NT2/D1 (cell line): ENCODE results near the gene TTLL5.

Experiments
- DNase-seq: peaks from one replicate; pipeline ENCODE4 v3.0.0-alpha.2; 2011; ENCODE audit warnings: low read depth, low spot score
- H3K27me3 ChIP-seq: 2 replicates; pipeline ENCODE4 v1.6.0; 2011; ENCODE audit warnings: mild to moderate bottlenecking; ENCODE audit not compliant: insufficient read length, insufficient read depth
- H3K36me3 ChIP-seq: 2 replicates; pipeline ENCODE4 v1.6.1; 2011; ENCODE audit warnings: mild to moderate bottlenecking, low read length, mixed read lengths; ENCODE audit not compliant: insufficient read depth, insufficient read length
- H3K4me1 ChIP-seq: 2 replicates; pipeline ENCODE4 v1.5.1; 2011; ENCODE audit not compliant: insufficient read depth, insufficient read length
- H3K4me3 ChIP-seq: 2 replicates; pipeline ENCODE4 v1.5.1; 2011; ENCODE audit warnings: low read depth; ENCODE audit not compliant: insufficient read length
- H3K9ac ChIP-seq: 2 replicates; pipeline ENCODE4 v1.6.0; 2011; ENCODE audit warnings: low read depth; ENCODE audit not compliant: insufficient read length
- H3K9me3 ChIP-seq: 2 replicates; pipeline ENCODE4 v1.5.1; 2011; ENCODE audit warnings: mild to moderate bottlenecking, low read length; ENCODE audit not compliant: insufficient read depth
- SUZ12 ChIP-seq: IDR thresholded peaks from 2 replicates; pipeline ENCODE4 v1.6.1; 2011; ENCODE audit not compliant: insufficient read length, insufficient read depth; ENCODE audit errors: extremely low read depth
- YY1 ChIP-seq: IDR thresholded peaks from 2 replicates; pipeline ENCODE4 v1.6.1; 2011; ENCODE audit not compliant: insufficient read length, insufficient read depth
- ZNF274 ChIP-seq: IDR thresholded peaks from 2 replicates; pipeline ENCODE4 v1.6.1; 2011; ENCODE audit warnings: mild to moderate bottlenecking, low read depth, low read length

The TTLL5 gene

GRCh38 chr14:75859746-75860145, 198.7 kb downstream of the TTLL5 start:
- Histone ChIP-seq H3K36me3 (no peaks in the 10 kb centered on the region), H3K9ac (no peak overlapping the region), H3K27me3 (no peaks in the 10 kb centered on the region), H3K9me3 (no peaks in the 10 kb centered on the region), H3K4me1 (no peaks in the 10 kb centered on the region), H3K4me3 (no peak overlapping the region)
- no peak for TF ChIP-seq YY1
- TF ChIP-seq SUZ12: no peak
- no peak for TF ChIP-seq ZNF274
- no peak for DNase-seq

DNA sequence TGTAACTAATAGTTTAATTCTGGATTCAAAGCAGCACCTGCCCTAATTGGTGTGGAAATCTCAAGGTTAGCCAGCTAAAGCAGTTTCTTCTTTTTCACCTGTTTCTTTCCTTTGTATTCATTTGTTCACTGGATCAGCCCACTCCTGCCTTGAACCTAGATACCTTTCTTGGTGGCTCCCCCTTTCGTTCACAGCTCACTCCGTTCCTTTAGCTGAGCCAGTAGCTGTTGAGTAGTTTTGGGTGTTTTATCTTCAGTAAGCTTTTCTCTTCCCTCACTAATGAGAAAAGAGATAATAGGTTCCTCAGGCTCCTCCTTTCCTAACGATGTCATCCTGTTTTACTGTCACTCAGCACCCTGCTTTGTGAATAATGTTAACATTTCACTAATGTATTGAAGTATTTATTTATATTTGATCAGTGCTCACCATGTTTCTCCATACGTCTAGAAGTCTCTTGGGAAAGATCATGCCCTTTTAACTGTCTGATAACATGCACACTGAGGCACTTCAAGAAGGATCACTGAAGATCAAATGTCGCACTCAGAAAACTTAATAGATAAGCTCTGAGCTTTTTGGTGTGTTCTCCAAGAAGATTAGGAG, 199.6 kb downstream of the TTLL5 start:
- no peak overlapping the region for H3K4me3 ChIP-seq
- H3K4me1 ChIP-seq: no peaks in the 10 kb centered on the region
- no peak overlapping the region for H3K9ac ChIP-seq
- no peak for TF ChIP-seq ZNF274
- TF ChIP-seq YY1: no peak
- no peak for TF ChIP-seq SUZ12
- no peaks in the 10 kb centered on the region for H3K9me3 ChIP-seq
- no peak for DNase-seq
- H3K27me3 ChIP-seq: no peaks in the 10 kb centered on the region
- H3K36me3 ChIP-seq: no peaks in the 10 kb centered on the region

DNA sequence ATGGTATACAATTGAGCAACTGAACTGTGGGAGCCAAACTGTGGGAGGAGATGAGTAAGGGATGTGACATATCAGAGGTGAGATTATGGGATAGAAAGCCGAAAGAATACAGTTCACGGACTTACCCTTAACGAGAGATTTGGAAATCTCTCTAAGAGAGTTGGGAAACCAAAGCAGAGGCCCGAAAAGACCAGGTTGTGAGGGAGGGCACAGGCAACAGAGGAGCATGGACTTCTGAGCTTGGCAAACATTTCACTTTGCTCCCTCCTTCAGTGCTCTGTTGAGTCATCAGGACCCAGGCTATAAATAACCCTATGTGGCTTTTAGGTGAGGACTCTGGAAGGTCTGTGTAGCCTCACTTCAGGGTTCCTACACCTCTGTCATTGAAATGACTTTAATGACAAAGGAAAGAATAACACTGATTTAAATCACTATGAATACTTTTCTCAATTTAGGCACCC, 200.1 kb downstream of the TTLL5 start:
- TF ChIP-seq ZNF274 (no peak), SUZ12 (no peak), YY1 (no peak)
- Histone ChIP-seq H3K36me3 (no peaks in the 10 kb centered on the region), H3K4me3 (no peak overlapping the region), H3K9ac (no peak overlapping the region), H3K9me3 (no peaks in the 10 kb centered on the region), H3K4me1 (no peaks in the 10 kb centered on the region), H3K27me3 (no peaks in the 10 kb centered on the region)
- DNase-seq: no peak

DNA sequence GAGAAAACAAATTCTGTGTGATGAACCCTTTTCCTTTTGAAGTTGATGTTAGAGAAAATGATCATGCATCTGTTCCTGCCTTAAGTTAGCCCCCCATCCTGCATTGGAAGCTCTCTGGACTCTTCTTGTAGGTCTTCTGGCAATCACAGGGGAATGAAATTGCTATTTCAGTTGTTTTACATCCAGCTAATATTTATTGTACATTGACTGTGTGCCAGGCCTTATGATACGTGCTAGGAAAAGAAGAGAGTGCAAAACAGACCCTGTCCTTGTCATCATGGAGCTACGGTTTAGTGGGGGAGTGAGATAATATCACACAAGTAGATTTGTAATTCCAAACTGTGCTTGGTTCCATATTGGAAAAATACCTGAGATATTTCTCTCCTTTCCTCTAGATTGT, 202.2 kb downstream of the TTLL5 start:
- DNase-seq: no peak
- H3K36me3 ChIP-seq: no peaks in the 10 kb centered on the region
- no peak overlapping the region for H3K9ac ChIP-seq
- H3K27me3 ChIP-seq: no peaks in the 10 kb centered on the region
- no peak overlapping the region for H3K4me3 ChIP-seq
- H3K9me3 ChIP-seq: no peaks in the 10 kb centered on the region
- no peak for TF ChIP-seq YY1
- TF ChIP-seq SUZ12: no peak
- TF ChIP-seq ZNF274: no peak
- H3K4me1 ChIP-seq: no peaks in the 10 kb centered on the region

- H3K9me3 ChIP-seq: no peaks in the 10 kb centered on the region
- no peak for TF ChIP-seq YY1
- no peak for TF ChIP-seq ZNF274
- no peak for TF ChIP-seq SUZ12
- H3K36me3 ChIP-seq: no peaks in the 10 kb centered on the region
- H3K4me3 ChIP-seq: no peak overlapping the region
- no peak for DNase-seq
- no peak overlapping the region for H3K9ac ChIP-seq
- H3K4me1 ChIP-seq: no peaks in the 10 kb centered on the region
- H3K27me3 ChIP-seq: no peaks in the 10 kb centered on the region
Measured at GRCh38 chr14:75864352-75864751, 203.3 kb downstream of the TTLL5 start.

- no peaks in the 10 kb centered on the region for H3K36me3 ChIP-seq
Measured at GRCh38 chr14:75865531-75865930, 204.5 kb downstream of the TTLL5 start.

GRCh38 chr14:75866970-75867369, 205.9 kb downstream of the TTLL5 start:
- Histone ChIP-seq H3K27me3 (no peaks in the 10 kb centered on the region), H3K9ac (no peak overlapping the region), H3K9me3 (no peaks in the 10 kb centered on the region), H3K4me1 (no peaks in the 10 kb centered on the region), H3K36me3 (no peaks in the 10 kb centered on the region), H3K4me3 (no peak overlapping the region)
- TF ChIP-seq SUZ12 (no peak), ZNF274 (no peak), YY1 (no peak)
- DNase-seq: no peak

More at GRCh38 chr14:75865531-75865930, 204.5 kb downstream of the TTLL5 start:
- no peaks in the 10 kb centered on the region for H3K4me1 ChIP-seq
- no peak for TF ChIP-seq SUZ12
- no peak for TF ChIP-seq YY1
- no peak for TF ChIP-seq ZNF274
- no peak overlapping the region for H3K9ac ChIP-seq
- DNase-seq: no peak
- H3K9me3 ChIP-seq: no peaks in the 10 kb centered on the region
- H3K4me3 ChIP-seq: no peak overlapping the region
- H3K27me3 ChIP-seq: no peaks in the 10 kb centered on the region
